HG03060 (cell line): ENCODE data around the gene DHRS3.

Experiments used
- ATAC-seq: cut with Tn5 transposase; IDR thresholded peaks from one replicate; pipeline ENCODE4 v1.9.1; 2021; ENCODE audit warnings: low read depth, moderate number of reproducible peaks; ENCODE audit not compliant: unreplicated experiment

The DHRS3 gene

GRCh38 chr1:12600880-12601633 lies 17.0 kb downstream of the DHRS3 start:
- ATAC-seq, result no peak

DNA sequence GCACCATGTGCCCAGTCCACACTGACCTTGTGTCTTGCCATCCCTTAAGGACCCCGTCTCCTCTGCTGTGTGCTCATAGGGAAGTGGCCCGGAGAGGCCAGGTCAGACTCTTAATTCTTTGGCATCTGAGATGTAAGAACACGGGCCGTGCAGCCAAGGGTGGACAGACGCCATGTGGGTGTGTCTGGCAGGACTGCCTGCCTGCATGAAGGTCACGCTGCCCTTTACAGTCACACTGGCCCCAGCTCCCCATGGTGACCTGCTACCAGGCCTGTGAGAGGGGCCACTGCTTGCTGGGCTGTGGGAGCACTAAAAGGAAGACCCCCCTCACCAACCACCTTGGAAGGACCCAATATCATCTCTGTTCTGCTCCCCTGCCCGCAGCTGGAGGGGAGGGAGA lies 17.7 kb downstream of the DHRS3 start:
- no peak for ATAC-seq

- no peak for ATAC-seq
Measured at GRCh38 chr1:12599657-12600056, 18.4 kb downstream of the DHRS3 start.

- no peak for ATAC-seq
Measured at GRCh38 chr1:12598974-12599373, 19.0 kb downstream of the DHRS3 start.

- ATAC-seq, result no peak
Measured at GRCh38 chr1:12597792-12598191, 20.2 kb downstream of the DHRS3 start.

GRCh38 chr1:12596007-12596821 lies 21.8 kb downstream of the DHRS3 start:
- no peak for ATAC-seq

- ATAC-seq, result no peak
Measured at GRCh38 chr1:12595757-12596006, 22.3 kb downstream of the DHRS3 start.

- ATAC-seq, result no peak
Measured at GRCh38 chr1:12594966-12595756, 22.8 kb downstream of the DHRS3 start.

- no peak for ATAC-seq
Measured at GRCh38 chr1:12594490-12594889, 23.5 kb downstream of the DHRS3 start.

- ATAC-seq, result no peak
Measured at GRCh38 chr1:12593621-12594066, 24.4 kb downstream of the DHRS3 start.

GRCh38 chr1:12592496-12592895 lies 25.5 kb downstream of the DHRS3 start:
- no peak for ATAC-seq

- no peak for ATAC-seq
Measured at GRCh38 chr1:12591267-12591938, 26.6 kb downstream of the DHRS3 start.

GRCh38 chr1:12588695-12589094 lies 29.3 kb downstream of the DHRS3 start:
- ATAC-seq, result no peak

- ATAC-seq, result no peak
Measured at GRCh38 chr1:12587981-12588640, 29.9 kb downstream of the DHRS3 start.

GRCh38 chr1:12585951-12586942 lies 31.8 kb downstream of the DHRS3 start:
- ATAC-seq, result no peak

DNA sequence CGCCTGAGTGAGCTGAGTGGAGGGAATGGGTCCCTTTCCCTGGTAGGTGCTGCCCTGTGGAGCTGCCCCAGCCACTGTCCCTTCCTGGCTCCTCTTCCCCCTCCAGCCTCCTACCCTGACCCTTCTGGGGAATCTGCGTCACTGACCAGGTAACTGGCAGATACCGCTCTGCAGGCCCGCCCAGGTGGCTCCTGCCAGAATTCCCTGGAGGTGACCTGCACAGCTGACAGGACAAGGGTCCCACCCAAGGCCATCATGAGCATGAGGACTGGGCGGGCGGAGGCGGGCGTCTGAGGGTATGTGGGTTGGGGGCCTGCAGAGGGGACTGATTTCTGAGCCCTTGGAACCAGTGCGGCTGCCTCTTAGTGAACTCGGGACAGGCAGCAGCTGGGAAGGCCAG lies 32.5 kb downstream of the DHRS3 start:
- no peak for ATAC-seq

GRCh38 chr1:12584900-12585525 lies 33.0 kb downstream of the DHRS3 start:
- no peak for ATAC-seq

GRCh38 chr1:12583484-12583883 lies 34.5 kb downstream of the DHRS3 start:
- no peak for ATAC-seq

DNA sequence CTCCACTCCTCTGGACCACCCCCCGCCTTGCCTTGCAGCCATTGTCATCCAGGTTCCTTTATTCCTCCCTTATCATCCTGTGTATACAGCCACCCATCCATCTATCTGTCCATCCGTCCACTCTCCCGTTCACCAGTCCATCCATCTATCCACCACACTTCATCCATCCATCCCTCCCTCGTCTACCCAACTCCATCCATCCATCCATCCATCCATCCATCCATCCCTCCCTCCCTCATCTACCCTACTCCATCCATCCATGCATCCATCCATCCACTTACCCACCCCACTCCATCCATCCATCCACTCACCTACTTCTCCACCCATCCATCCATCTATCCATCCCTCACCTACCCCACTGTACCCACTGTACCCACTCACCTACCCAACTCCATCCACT lies 35.4 kb downstream of the DHRS3 start:
- no peak for ATAC-seq
